Measurements from ENCODE around the gene FAM227A. TPM values are rescaled to one million over a fixed set of nuclear protein-coding genes. Genes with fewer than 3 reads are reported as not detected.
A peak's percentile ranks its signal among the peaks of the same experiment; 100 is the strongest.

The FAM227A gene
- total RNA-seq, 2 donors from 2014 or later, result 1.0 to 2.2 TPM

DNA sequence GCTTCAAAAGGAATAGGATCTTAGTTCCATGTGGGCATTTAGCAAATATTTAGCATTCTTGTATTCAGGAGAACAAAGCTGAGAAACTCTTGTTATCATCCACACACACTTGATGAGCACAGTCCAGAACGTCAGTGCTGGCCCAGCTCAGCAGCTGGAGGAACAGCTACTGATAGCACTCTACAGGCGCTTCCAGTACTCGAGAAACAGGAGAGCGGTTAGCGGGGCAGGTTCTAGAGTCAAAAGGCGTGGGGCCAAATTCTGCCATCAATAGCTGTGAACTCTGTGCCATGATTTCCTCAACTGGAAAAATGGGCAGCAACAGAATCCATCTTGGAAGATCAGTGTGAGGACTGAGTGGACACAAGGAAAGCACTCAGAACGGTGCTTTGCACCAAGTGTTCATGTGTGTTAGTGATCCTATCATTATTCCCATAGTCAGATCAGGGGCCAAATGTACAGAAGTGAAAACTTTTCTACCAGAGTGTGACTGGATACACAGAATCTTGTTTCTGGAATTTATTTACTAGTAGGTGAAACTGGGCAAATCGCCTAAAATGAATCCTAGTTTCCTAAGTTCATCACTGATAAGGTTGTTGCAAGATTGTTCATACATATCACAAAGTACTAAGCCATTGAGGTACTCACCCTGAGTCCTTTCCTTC lies 41.4 kb upstream of the FAM227A start:
- DNase-seq (ENCODE audit: low spot score), result no peak
- H3K27ac ChIP-seq, result peak overlapping the region; percentile 99 to 100
- WGBS, result 56% methylated on average over 8 of the region's 8 CpGs

DNA sequence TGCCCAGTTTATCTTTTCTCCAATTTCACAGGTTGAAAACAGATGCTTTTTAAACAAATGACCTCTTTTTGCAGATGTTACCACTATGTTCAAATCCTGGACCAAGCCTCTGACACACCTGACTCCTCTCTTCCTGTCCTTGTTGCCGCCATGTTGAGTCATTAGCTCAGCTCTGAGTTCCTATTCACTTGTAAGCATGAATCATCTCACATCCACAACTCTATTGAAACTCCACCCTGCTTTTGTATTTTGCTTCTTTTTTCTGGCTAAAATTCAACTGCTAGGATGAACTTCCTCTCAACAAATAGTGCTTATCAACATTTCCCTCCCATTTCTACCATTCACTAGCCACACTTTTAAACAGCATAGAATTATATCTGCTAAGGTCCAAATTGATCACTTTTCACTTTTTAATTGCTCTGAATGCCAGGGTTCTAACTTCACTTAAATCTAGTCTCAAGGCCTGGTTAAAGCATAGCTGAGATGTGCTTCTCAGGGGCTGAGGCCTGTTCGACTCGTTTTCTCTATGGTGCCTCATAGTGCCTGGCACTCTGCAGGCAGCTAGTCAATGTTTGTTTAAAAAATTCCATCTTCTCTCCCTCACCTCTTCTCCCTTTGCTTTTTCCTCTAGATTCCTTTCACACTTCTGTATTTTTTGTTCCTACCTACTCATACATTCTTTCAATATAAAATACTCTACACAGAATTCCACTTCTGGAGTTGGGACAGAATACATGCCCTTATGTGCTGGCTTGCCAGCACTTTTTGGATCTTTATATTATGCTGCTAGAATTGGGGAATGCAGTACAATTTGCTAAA lies 40.6 kb upstream of the FAM227A start:
- Histone ChIP-seq H3K36me3 (no peaks in the 10 kb centered on the region), H3K4me1 (replicated peaks) (peaks cover 7% of the 10 kb centered on the region), H3K27me3 (replicated peaks; ENCODE audit: insufficient read depth) (no peaks in the 10 kb centered on the region), H3K9me3 (no peaks in the 10 kb centered on the region), H3K4me3 (no peak overlapping the region), H3K27ac (peak overlapping the region; percentile 99 to 100)
- DNase-seq (ENCODE audit: low spot score), result peak; percentile 52
- TF ChIP-seq POLR2A (IDR thresholded peaks at IDR 0.05), result peak; percentile 5
- no peak for TF ChIP-seq CTCF (IDR thresholded peaks at IDR 0.05)
- TF ChIP-seq POLR2AphosphoS5 (IDR thresholded peaks at IDR 0.05), result peak; percentile 44
- WGBS, result 36% methylated on average over 3 of the region's 3 CpGs
- intact Hi-C loops (cut with DNase I), result no loop called here

More for the DNA sequence above, 41.4 kb upstream of the FAM227A start:
- Histone ChIP-seq H3K27me3 (replicated peaks; ENCODE audit: insufficient read depth) (no peaks in the 10 kb centered on the region), H3K4me3 (no peak overlapping the region), H3K4me1 (replicated peaks) (peaks cover 7% of the 10 kb centered on the region), H3K36me3 (no peaks in the 10 kb centered on the region), H3K9me3 (no peaks in the 10 kb centered on the region)
- TF ChIP-seq POLR2AphosphoS5 (IDR thresholded peaks at IDR 0.05), result no peak
- TF ChIP-seq POLR2A (IDR thresholded peaks at IDR 0.05), result no peak
- no peak for TF ChIP-seq CTCF (IDR thresholded peaks at IDR 0.05)
- intact Hi-C loops (cut with DNase I), result no loop called here

DNA sequence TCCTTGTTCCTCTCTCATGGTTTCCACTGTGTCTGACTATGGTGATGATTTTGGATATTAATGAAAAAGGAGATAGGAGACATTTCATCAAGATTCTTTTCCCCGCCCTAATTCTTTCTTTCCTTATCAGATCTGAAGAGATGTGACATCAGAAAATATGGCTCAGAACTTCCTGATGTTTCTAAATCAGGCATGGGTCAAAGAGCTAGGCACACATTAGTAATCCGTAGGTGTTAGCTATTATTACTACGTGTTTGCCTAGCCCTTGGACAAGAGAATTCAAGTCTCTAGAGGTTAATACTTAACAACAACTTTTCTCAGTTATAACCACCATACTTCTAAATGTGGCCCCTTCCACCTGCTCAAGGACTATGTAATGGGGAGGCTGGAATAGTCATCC lies 38.7 kb upstream of the FAM227A start:
- TF ChIP-seq POLR2A (IDR thresholded peaks at IDR 0.05), result no peak
- TF ChIP-seq POLR2AphosphoS5 (IDR thresholded peaks at IDR 0.05), result no peak
- TF ChIP-seq CTCF (IDR thresholded peaks at IDR 0.05), result no peak
- DNase-seq (ENCODE audit: low spot score), result no peak
- intact Hi-C loops (cut with DNase I), result no loop called here
- H3K9me3 ChIP-seq, result no peaks in the 10 kb centered on the region
- no peak overlapping the region for H3K27ac ChIP-seq
- 83% methylated on average over 3 of the region's 3 CpGs for WGBS
- peaks cover 7% of the 10 kb centered on the region for H3K4me1 ChIP-seq (replicated peaks)
- no peak overlapping the region for H3K4me3 ChIP-seq
- H3K36me3 ChIP-seq, result no peaks in the 10 kb centered on the region
- H3K27me3 ChIP-seq (replicated peaks; ENCODE audit: insufficient read depth), result no peaks in the 10 kb centered on the region

DNA sequence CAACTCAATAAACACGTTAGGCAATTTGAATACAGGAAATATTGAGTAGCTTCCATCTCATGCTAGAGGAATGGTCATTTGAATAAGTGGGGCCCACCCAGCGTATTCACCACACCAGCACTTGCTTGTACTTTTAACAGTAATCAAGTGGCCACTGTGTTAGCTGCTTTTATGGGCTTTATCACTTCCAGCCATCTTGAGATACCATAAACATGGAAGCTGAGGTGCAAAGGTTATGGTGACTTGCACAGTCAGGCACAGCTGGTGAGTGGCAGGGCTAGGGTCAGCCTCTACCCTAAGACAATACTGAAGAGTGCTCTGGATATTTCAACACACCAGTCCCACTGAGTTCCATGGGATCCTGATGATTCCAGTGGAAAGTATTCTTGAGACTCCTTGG lies 37.9 kb upstream of the FAM227A start:
- 84% methylated on average over 2 of the region's 2 CpGs for WGBS
- TF ChIP-seq POLR2AphosphoS5 (IDR thresholded peaks at IDR 0.05) (no peak), POLR2A (IDR thresholded peaks at IDR 0.05) (no peak), CTCF (IDR thresholded peaks at IDR 0.05) (no peak)
- Histone ChIP-seq H3K4me1 (replicated peaks) (peaks cover 7% of the 10 kb centered on the region), H3K27me3 (replicated peaks; ENCODE audit: insufficient read depth) (no peaks in the 10 kb centered on the region), H3K9me3 (no peaks in the 10 kb centered on the region), H3K36me3 (no peaks in the 10 kb centered on the region), H3K4me3 (no peak overlapping the region), H3K27ac (no peak overlapping the region)
- intact Hi-C loops (cut with DNase I), result no loop called here
- DNase-seq (ENCODE audit: low spot score), result no peak

Measured in prostate gland (tissue), 2 donors.